Activated CD8-positive, alpha-beta memory T cell treated with anti-CD3 and anti-CD28 coated beads for 48 hours (primary cell): Measurements from ENCODE around the gene SMPD3.

Experiments used
- DNase-seq, 3 experiments: peaks; one replicate each; pipeline ENCODE4 v3.0.0-alpha.2; 2020; ENCODE audit warnings: low read depth in 2 of 3, low spot score in 2 of 3

Gene SMPD3

GRCh38 chr16:68343137-68343536 lies 105.2 kb downstream of the SMPD3 start:
- no peak for DNase-seq

DNA sequence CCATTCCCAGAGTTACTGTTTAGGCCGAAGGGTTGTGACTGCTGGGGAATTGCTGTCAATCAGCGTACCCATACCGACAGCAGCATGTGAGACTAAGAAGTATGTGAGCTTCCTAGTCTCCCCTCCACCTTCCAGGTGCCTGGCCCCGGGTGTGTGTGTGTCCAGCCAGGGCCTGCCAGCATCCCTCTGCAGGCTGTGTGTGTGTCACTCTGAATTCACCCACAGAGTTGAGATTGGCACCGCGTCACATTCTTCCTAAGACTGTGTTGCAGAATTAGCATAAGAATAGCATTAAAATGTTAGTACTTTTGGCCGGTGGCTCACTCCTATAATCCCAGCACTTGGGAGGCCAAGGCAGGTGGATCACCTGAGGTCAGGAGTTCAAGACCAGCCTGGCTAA lies 105.7 kb downstream of the SMPD3 start:
- no peak for DNase-seq

DNA sequence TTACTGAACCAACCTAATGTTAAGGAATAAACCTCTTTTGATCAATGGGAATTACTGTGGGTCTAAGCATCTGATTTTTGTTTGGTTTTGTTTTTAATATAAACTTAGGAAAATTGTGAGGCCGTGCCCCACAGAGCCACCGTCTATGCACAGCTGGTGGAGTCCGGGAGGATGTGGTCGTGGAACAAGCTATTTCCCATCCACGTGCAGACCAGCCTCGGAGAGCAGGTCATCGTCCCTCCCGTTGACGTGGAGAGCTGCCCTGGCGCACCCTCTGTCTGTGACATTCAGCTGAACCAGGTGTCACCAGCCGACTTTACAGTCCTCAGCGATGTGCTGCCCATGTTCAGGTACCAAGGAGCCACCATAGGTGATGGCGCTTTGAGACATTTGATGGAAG lies 109.1 kb downstream of the SMPD3 start:
- DNase-seq, result no peak

DNA sequence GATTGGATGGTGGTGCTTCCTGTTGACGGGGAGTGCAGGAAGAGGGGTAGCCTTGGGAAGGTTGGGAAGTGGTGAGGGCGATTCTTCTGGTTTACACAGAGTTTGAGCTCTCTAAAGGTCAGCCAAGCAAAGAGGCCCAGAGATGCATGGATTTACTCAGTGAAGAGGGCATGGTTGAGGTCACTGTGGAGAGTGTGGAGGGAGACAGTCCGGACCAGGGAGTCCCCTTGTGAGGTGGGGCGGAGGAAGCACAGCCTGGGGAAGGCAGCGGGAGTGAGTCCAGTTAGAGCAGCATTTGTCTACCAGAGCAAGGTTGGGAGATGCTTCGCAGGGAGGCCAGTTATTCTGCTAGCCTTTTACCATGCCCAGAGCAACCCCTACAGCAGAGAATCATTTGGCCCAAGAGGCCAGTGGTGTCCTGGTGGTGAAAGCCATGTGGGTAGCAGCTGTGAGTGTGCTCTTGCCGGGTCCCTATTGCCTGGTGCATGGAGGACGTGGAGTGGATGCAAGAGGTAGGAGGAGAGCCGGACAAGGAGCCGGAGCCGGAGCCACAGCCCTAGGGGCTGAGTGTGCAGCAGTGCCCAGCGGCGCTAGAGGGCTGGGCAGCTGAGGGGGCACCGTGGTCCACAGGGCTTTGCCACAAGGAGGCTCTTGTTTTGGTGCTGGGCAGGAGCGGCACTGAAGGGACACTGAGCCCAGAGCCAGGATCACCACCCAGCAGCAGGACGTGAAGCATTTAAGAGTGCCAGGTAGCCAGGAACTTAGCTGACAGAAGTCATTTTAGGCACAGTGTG lies 109.8 kb downstream of the SMPD3 start:
- DNase-seq, result no peak

DNA sequence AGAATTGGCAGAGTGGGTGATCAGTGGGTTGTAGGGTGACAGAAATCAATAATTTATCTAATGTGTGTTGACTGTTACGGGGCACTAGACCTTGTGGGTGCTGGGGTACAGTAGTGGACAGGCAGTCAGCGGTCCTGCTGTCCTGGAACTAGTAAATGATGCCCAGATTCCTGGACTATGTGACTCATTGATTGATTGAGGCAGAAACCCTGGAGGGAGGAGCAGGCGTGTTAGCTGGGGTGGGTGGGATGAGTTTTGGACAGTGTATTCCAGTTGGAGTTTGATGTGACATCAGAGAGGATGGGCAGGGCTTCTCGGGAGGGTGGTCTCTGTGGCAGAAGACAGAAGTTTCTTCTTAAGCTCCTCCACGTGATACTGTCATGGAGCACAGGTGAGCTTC lies 113.1 kb downstream of the SMPD3 start:
- no peak for DNase-seq

- no peak for DNase-seq
Observed at GRCh38 chr16:68332411-68333121, 115.7 kb downstream of the SMPD3 start.

DNA sequence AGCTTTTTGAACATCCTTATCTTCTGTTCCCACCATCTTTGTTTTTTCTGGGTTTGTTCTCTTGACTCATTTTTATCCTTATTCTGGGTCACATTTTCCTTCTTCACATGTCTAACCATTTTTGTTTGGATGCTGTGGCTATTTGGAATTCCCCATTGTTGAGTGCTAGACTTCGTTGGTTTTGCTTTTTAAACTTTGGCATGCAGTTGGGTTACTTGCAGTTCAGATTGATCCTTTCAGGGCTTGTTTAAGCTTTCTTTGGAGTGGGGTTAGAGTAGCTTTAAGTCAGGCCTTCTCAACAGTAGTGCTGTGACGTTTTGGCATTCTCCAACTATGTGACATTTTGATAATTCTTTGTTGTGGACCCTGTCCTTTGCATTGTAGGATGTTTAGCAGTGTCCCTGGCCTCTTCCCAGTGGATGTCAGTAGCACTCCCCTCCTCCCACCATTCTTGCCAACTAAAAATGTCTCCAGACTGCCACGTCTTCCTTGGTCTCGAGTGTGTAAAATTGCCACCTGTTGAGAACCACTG lies 116.4 kb downstream of the SMPD3 start:
- DNase-seq, result no peak

GRCh38 chr16:68328860-68329390 lies 119.4 kb downstream of the SMPD3 start:
- DNase-seq, result no peak

GRCh38 chr16:68328151-68328859 lies 120.0 kb downstream of the SMPD3 start:
- DNase-seq, result peak; percentile 36 to 57 (median 50)

GRCh38 chr16:68324780-68325357 lies 123.4 kb downstream of the SMPD3 start:
- DNase-seq, result no peak

GRCh38 chr16:68324336-68324735 lies 124.0 kb downstream of the SMPD3 start:
- DNase-seq, result no peak

- DNase-seq, result peak in 2 of 3 experiments; percentile 11 to 23
Observed at GRCh38 chr16:68319185-68319908, 129.0 kb downstream of the SMPD3 start.

GRCh38 chr16:68313116-68313515 lies 135.2 kb downstream of the SMPD3 start:
- no peak for DNase-seq

DNA sequence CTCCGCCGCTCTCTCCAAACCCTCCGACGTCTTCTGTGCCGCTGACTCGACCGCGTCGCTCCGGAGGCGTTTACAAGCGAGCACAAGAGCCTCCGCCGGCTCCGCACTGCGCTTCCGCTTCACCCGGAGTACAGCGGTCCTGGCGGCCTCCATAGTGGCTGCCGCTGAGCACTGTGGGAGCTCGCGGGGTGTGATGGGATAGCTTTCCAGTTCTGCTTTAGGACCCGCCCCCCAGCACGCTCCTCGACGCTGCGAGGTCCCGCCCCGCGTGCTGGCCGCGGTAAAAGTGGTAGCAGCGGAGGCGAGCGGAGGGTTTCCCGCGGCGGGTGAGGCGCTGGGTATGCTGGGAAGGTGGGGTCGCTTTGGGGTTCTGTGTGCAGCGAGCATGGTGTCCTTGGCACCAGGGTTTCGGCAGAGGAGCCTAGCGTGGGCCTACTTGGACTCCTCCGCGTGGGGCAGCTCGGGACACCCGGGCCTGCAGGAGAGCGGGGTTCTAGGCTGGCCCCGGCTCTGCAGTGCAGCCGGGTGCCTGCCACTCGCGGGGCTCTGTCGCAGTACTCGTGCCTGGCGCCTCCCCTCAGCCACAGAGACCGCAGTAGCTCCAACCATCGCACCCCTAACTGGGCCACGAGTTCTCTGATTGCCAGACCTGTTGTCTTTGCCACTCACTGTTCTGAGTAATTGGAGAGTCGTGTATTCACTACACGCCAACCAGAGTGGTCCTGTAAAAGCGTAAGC lies 137.4 kb downstream of the SMPD3 start, which contains the start of the genes PRMT7 and SLC7A6OS:
PRMT7 (plus strand) TSS at position 246 of the 738 bp plus-strand sequence. CDS start 4,961 bp downstream, outside the sequence.
SLC7A6OS (minus strand) TSS at position 173 of the 738 bp plus-strand sequence; CDS start at position 153, 20 bp downstream.
- peak; percentile 60 to 83 (median 74) for DNase-seq

GRCh38 chr16:68310437-68310773 lies 137.9 kb downstream of the SMPD3 start:
- DNase-seq, result no peak

DNA sequence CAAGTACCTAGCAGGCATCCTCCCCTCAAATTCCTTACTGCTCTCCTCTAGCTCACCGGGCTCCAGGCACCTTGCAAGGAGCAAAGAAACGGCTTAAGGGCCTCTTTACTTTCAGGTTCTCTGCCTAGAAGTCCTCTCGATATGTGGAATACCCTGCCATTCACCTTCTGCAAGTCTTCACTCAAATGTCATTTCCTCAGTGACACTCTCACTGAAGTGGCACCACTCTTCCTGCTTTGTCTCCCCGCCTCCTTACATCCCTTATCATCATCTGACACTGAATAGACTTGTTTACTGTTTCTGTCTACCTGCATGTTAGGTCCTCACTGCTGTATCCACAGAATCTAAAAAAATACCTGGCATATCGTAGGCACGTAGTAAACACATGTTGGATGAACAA lies 138.5 kb downstream of the SMPD3 start:
- no peak for DNase-seq
